ENCODE results near the gene GDI1.

The GDI1 gene

GRCh38 chrX:154490414-154491083 lies 53.6 kb downstream of the GDI1 start, which contains the start of gene SLC10A3:
Gene SLC10A3, minus strand, starts transcription at chrX:154490629. Its CDS starts 1,689 bp downstream, at chrX:154488940.
- peak; percentile 80 for DNase-seq (ENCODE audit: extremely low read depth, low read depth)
- TF ChIP-seq, protein P1, sequence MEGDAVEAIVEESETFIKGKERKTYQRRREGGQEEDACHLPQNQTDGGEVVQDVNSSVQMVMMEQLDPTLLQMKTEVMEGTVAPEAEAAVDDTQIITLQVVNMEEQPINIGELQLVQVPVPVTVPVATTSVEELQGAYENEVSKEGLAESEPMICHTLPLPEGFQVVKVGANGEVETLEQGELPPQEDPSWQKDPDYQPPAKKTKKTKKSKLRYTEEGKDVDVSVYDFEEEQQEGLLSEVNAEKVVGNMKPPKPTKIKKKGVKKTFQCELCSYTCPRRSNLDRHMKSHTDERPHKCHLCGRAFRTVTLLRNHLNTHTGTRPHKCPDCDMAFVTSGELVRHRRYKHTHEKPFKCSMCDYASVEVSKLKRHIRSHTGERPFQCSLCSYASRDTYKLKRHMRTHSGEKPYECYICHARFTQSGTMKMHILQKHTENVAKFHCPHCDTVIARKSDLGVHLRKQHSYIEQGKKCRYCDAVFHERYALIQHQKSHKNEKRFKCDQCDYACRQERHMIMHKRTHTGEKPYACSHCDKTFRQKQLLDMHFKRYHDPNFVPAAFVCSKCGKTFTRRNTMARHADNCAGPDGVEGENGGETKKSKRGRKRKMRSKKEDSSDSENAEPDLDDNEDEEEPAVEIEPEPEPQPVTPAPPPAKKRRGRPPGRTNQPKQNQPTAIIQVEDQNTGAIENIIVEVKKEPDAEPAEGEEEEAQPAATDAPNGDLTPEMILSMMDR (IDR thresholded peaks at IDR 0.05; ENCODE audit: low read depth, low read length), result peak; percentile 1

All from AG09319 (cell line).